Glomerular visceral epithelial cell (primary cell): ENCODE data around the gene CEMIP.

Experiments used
- DNase-seq: peaks from one replicate; pipeline ENCODE4 v3.0.0-alpha.2; 2016; ENCODE audit errors: extremely low spot score

The CEMIP gene

GRCh38 chr15:80978685-80979329 lies 199.6 kb downstream of the CEMIP start:
- no peak for DNase-seq

- no peak for DNase-seq
Observed at GRCh38 chr15:80979538-80980200, 200.5 kb downstream of the CEMIP start.

- no peak for DNase-seq
Observed at GRCh38 chr15:80982205-80982604, 203.0 kb downstream of the CEMIP start.

- DNase-seq: no peak
Observed at GRCh38 chr15:80982839-80983238, 203.7 kb downstream of the CEMIP start.

- no peak for DNase-seq
Observed at GRCh38 chr15:80984856-80985255, 205.7 kb downstream of the CEMIP start.

- no peak for DNase-seq
Observed at GRCh38 chr15:80985981-80986380, 206.8 kb downstream of the CEMIP start.

GRCh38 chr15:80986487-80986886 lies 207.3 kb downstream of the CEMIP start:
- no peak for DNase-seq

GRCh38 chr15:80988148-80988796 lies 209.1 kb downstream of the CEMIP start:
- no peak for DNase-seq

- DNase-seq: peak; percentile 43
Observed at GRCh38 chr15:80989081-80989517, 209.9 kb downstream of the CEMIP start.

- DNase-seq: peak; percentile 97
Observed at GRCh38 chr15:80989518-80990478, 210.6 kb downstream of the CEMIP start, which contains the start of gene MESD. MESD (minus strand) TSS chr15:80989819; CDS start chr15:80989791, 28 bp downstream.

- DNase-seq: no peak
Observed at GRCh38 chr15:80990955-80991354, 211.8 kb downstream of the CEMIP start.

GRCh38 chr15:80991421-80991820 lies 212.3 kb downstream of the CEMIP start:
- no peak for DNase-seq

GRCh38 chr15:80992006-80992405 lies 212.8 kb downstream of the CEMIP start:
- DNase-seq: no peak

GRCh38 chr15:80992441-80992840 lies 213.3 kb downstream of the CEMIP start:
- DNase-seq: no peak

GRCh38 chr15:80996247-80996646 lies 217.1 kb downstream of the CEMIP start:
- DNase-seq: no peak

- no peak for DNase-seq
Observed at GRCh38 chr15:80997692-80998091, 218.5 kb downstream of the CEMIP start.

GRCh38 chr15:80998251-80998650 lies 219.1 kb downstream of the CEMIP start:
- DNase-seq: no peak

- DNase-seq: peak; percentile 27
Observed at GRCh38 chr15:80999623-81000036, 220.5 kb downstream of the CEMIP start.

GRCh38 chr15:81000144-81000623 lies 221.0 kb downstream of the CEMIP start:
- DNase-seq: peak; percentile 22

GRCh38 chr15:81000624-81001151 lies 221.5 kb downstream of the CEMIP start, which contains the start of gene TLNRD1:
TLNRD1 (plus strand) TSS chr15:81000923; CDS start chr15:81002272, 1,349 bp downstream.
- DNase-seq: peak; percentile 91
